HCT116 (cell line): ENCODE results near the gene SLX9. TPM values are rescaled to one million over a fixed set of nuclear protein-coding genes. Genes with fewer than 3 reads are reported as not detected.

Experiments
- ATAC-seq: fragments of 200-7000 bp; cut with Tn5 transposase; 2 replicates; pipeline ENCODE4 v1.9.1; 2020; ENCODE audit warnings: mild to moderate bottlenecking, moderate library complexity
- BruUV-seq: library from RNA; stranded (reverse); fragments of 400-500 nt; replicated peaks from 2 replicates; lab custom pipeline; 2021; lab: Mats Ljungman, UMichigan
- CTCF ChIA-PET: fragments of 300-600 bp; sonication (Branson Sonifier 250); formaldehyde crosslinking; loops from one replicate; lab custom pipeline; 2021; ENCODE audit warnings: antibody characterized with exemption; lab: Charles Lee
- POLR2A ChIA-PET: fragments of 300-600, 350-600 bp; sonication (Branson Sonifier 250); formaldehyde crosslinking; loops from one replicate; lab custom pipeline; 2021; ENCODE audit warnings: antibody characterized with exemption; lab: Charles Lee
- RAD21 ChIA-PET, 2 experiments: fragments of 300-600 bp; sonication (Branson Sonifier 250); formaldehyde crosslinking; loops; one replicate each; lab custom pipeline; 2023; ENCODE audit warnings: low total read pairs in 2 of 2; ENCODE audit not compliant: uncharacterized antibody in 2 of 2, unreplicated experiment in 2 of 2, low non-redundant PET in 1 of 2; lab: Charles Lee
- DNase-seq: peaks from one replicate; pipeline ENCODE4 v3.0.0-alpha.2; 2010; ENCODE audit warnings: low read depth, low spot score
- H2AFZ ChIP-seq: fragments of 200-600 bp; shearing (Covaris generic), sonication (generic); 2 replicates; pipeline ENCODE4 v1.6.1; 2017; ENCODE audit warnings: low read depth, mixed run types, mixed read lengths, antibody characterized with exemption, low read length; ENCODE audit not compliant: poor library complexity, severe bottlenecking
- H3K27ac ChIP-seq: 2 replicates; pipeline ENCODE4 v1.5.1; 2012; ENCODE audit warnings: low read depth, low read length
- H3K27me3 ChIP-seq: fragments of 200-600 bp; sonication (generic); 2 replicates; pipeline ENCODE4 v1.6.1; 2016; ENCODE audit warnings: mixed run types, low read length, mixed read lengths; ENCODE audit not compliant: insufficient read depth
- H3K36me3 ChIP-seq, 2 experiments: fragments of 200-500 bp in 1 of 2; fragments of 200-600 bp in 1 of 2; sonication (Bioruptor generic) in 1 of 2; sonication (generic) in 1 of 2; 2 replicates each; pipeline versions ENCODE4 v1.5.1 to v1.6.1; 2014 to 2016; ENCODE audit warnings: low read length in 2 of 2, inconsistent platforms in 1 of 2, mixed read lengths in 1 of 2, mixed run types in 1 of 2; ENCODE audit not compliant: insufficient read depth in 2 of 2, control insufficient read depth in 1 of 2
- H3K4me1 ChIP-seq, 2 experiments: fragments of 200-600 bp in 1 of 2; sonication (generic) in 1 of 2; 2 replicates each; pipeline versions ENCODE4 v1.5.1 to v1.6.1; 2012 to 2017; ENCODE audit warnings: low read length in 2 of 2, inconsistent platforms in 1 of 2, mild to moderate bottlenecking in 1 of 2, mixed read lengths in 1 of 2, mixed run types in 1 of 2, moderate library complexity in 1 of 2; ENCODE audit not compliant: insufficient read depth in 2 of 2, control insufficient read depth in 1 of 2
- H3K4me2 ChIP-seq: fragments of 200-600 bp; sonication (generic); 2 replicates; pipeline ENCODE4 v1.6.1; 2017; ENCODE audit warnings: mixed run types, low read length, mixed read lengths
- H3K4me3 ChIP-seq, 2 experiments: fragments of 200-600 bp in 1 of 2; sonication (generic) in 1 of 2; replicated peaks in 1 of 2; 2 replicates each; pipeline ENCODE4 v1.5.1; 2011 to 2016; ENCODE audit warnings: low read length in 2 of 2, control low read depth in 1 of 2, low read depth in 1 of 2, mild to moderate bottlenecking in 1 of 2, mixed read lengths in 1 of 2, mixed run types in 1 of 2
- H3K79me2 ChIP-seq: fragments of 200-600 bp; sonication (generic); 2 replicates; pipeline ENCODE4 v1.6.1; 2017; ENCODE audit warnings: mild to moderate bottlenecking, mixed run types, low read length, moderate library complexity, mixed read lengths; ENCODE audit not compliant: insufficient read depth
- H3K9ac ChIP-seq: fragments of 200-600 bp; sonication (generic); 2 replicates; pipeline ENCODE4 v1.6.1; 2016; ENCODE audit warnings: low read length, mixed read lengths
- H3K9me2 ChIP-seq: fragments of 200-600 bp; sonication (generic), shearing (Covaris generic); 2 replicates; pipeline ENCODE4 v1.6.1; 2017; ENCODE audit warnings: mixed run types, mild to moderate bottlenecking, moderate library complexity; ENCODE audit not compliant: insufficient read depth
- H3K9me3 ChIP-seq, 2 experiments: fragments of 200-500 bp in 1 of 2; fragments of 200-600 bp in 1 of 2; sonication (Bioruptor generic) in 1 of 2; sonication (generic) in 1 of 2; 2 replicates each; pipeline ENCODE4 v1.6.1; 2014 to 2017; ENCODE audit warnings: low read length in 2 of 2, mixed read lengths in 2 of 2, inconsistent platforms in 1 of 2, low read depth in 1 of 2, mild to moderate bottlenecking in 1 of 2, mixed run types in 1 of 2, moderate library complexity in 1 of 2; ENCODE audit not compliant: control insufficient read depth in 1 of 2, insufficient read depth in 1 of 2
- H4K20me1 ChIP-seq: fragments of 200-600 bp; sonication (generic), shearing (Covaris generic); 2 replicates; pipeline ENCODE4 v1.6.1; 2017; ENCODE audit warnings: mixed run types, mild to moderate bottlenecking, moderate library complexity; ENCODE audit not compliant: insufficient read depth
- CEBPB ChIP-seq: IDR thresholded peaks from 2 replicates; pipeline ENCODE4 v1.6.1; 2012; ENCODE audit warnings: low read depth
- CTCF ChIP-seq, 3 experiments: fragments of 200-600 bp in 1 of 3; sonication (generic) in 1 of 3; IDR thresholded peaks in 2 of 3; conservative IDR thresholded peaks in 1 of 3; 2 replicates each; pipeline ENCODE4 v1.5.1; 2012 to 2017; ENCODE audit warnings: low read depth in 2 of 3, low read length in 2 of 3, antibody characterized with exemption in 1 of 3, borderline replicate concordance in 1 of 3, control low read depth in 1 of 3, mild to moderate bottlenecking in 1 of 3, mixed read lengths in 1 of 3, mixed run types in 1 of 3, moderate library complexity in 1 of 3; ENCODE audit not compliant: insufficient read depth in 1 of 3
- EGR1 ChIP-seq: IDR thresholded peaks from 2 replicates; pipeline ENCODE4 v1.6.1; 2012; ENCODE audit warnings: low read depth
- EZH2phosphoT487 ChIP-seq: fragments of 200-600 bp; IDR thresholded peaks from 2 replicates; pipeline ENCODE4 v1.6.1; 2018; ENCODE audit warnings: antibody characterized with exemption, borderline replicate concordance
- POLR2A ChIP-seq: IDR thresholded peaks from 2 replicates; pipeline ENCODE4 v1.7.0; 2011; ENCODE audit warnings: borderline replicate concordance; ENCODE audit not compliant: insufficient read depth, insufficient read length; ENCODE audit errors: extremely low read depth
- POLR2AphosphoS5 ChIP-seq: IDR thresholded peaks from 2 replicates; pipeline ENCODE4 v1.6.1; 2011; ENCODE audit warnings: mild to moderate bottlenecking, low read depth, low read length, moderate library complexity
- SP1 ChIP-seq: IDR thresholded peaks from 2 replicates; pipeline ENCODE4 v1.6.1; 2012; ENCODE audit warnings: low read depth
- SRF ChIP-seq: IDR thresholded peaks from 2 replicates; pipeline ENCODE4 v1.6.1; 2012; ENCODE audit warnings: low read depth
- ZBTB33 ChIP-seq: IDR thresholded peaks from 2 replicates; pipeline ENCODE4 v1.6.1; 2011; ENCODE audit warnings: mild to moderate bottlenecking, low read length, moderate library complexity; ENCODE audit not compliant: insufficient replicate concordance; ENCODE audit errors: extremely low read depth
- ZNF274 ChIP-seq: fragments of 200-500 bp; sonication (Bioruptor generic); IDR thresholded peaks from 2 replicates; pipeline ENCODE4 v1.6.1; 2014; ENCODE audit warnings: mild to moderate bottlenecking, low read depth, low read length, inconsistent platforms
- intact Hi-C: fragments of 100-400 bp; cut with micrococcal nuclease; formaldehyde crosslinking; loops from 2 replicates; pipeline ENCODE4 v1.10.0; 2022
- total RNA-seq: library from RNA; stranded (reverse); gene quantifications from one replicate; pipeline ENCODE4 v1.2.1, GENCODE V29; 2021; ENCODE audit not compliant: unreplicated experiment

SLX9 gene
- total RNA-seq, 1 experiment from 2014 or later: 61.9 TPM

DNA sequence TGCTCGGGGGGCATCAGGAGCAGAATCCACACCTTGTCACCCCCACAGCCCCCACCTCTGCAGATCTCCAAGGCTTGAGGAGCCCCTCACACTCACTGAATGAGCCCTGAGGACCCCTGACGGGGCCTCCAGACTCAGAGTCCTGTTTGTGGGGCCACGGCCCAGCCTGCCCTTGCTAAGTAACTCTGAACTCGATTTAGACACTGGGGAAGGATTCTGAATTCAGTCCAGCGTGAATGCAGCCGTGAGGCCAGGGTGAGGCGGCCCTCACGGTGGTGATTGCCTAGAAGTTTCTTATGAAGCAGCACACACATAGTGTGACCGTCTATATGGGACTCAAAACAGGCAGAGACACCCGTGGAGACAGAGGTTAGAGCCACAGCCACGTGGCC, 75.6 kb downstream of the SLX9 start:
- H3K4me1 ChIP-seq: peaks cover 23 to 34% of the 10 kb centered on the region in 2 experiments
- H3K9me3 ChIP-seq: no peaks in the 10 kb centered on the region
- H4K20me1 ChIP-seq: no peaks in the 10 kb centered on the region
- CTCF ChIA-PET: no interaction called here
- no peaks in the 10 kb centered on the region for H3K79me2 ChIP-seq
- no peaks in the 10 kb centered on the region for H3K27me3 ChIP-seq
- H2AFZ ChIP-seq: no peak overlapping the region
- TF ChIP-seq EGR1: no peak
- no peak for TF ChIP-seq SRF
- TF ChIP-seq ZBTB33: no peak
- TF ChIP-seq EZH2phosphoT487: no peak
- TF ChIP-seq CEBPB: no peak
- no peak for TF ChIP-seq POLR2AphosphoS5
- no peak for TF ChIP-seq SP1
- no peak for TF ChIP-seq ZNF274
- TF ChIP-seq CTCF (IDR thresholded peaks at IDR 0.05 in 2 of 3, conservative IDR thresholded peaks at IDR 0.05 in 1 of 3; ENCODE audit: borderline replicate concordance in 1 of 3, insufficient read depth in 1 of 3, low read depth in 2 of 3, low read length in 2 of 3): no peak
- no peak for TF ChIP-seq POLR2A
- no peak overlapping the region for H3K4me3 ChIP-seq
- ATAC-seq: no peak
- RAD21 ChIA-PET: no interaction called here
- no TSS peak for BruUV-seq
- no peak overlapping the region for H3K27ac ChIP-seq
- DNase-seq: no peak
- no peak overlapping the region for H3K9ac ChIP-seq
- H3K36me3 ChIP-seq: no peaks in the 10 kb centered on the region
- no peaks in the 10 kb centered on the region for H3K9me2 ChIP-seq
- intact Hi-C loops: no loop called here
- H3K4me2 ChIP-seq: no peak overlapping the region
- POLR2A ChIA-PET: no interaction called here
